Common myeloid progenitor, CD34-positive (primary cell): ENCODE results near the gene FNDC1.

Experiments used
- CTCF ChIA-PET: fragments of 350-600 bp; sonication (Branson Sonifier 250); formaldehyde crosslinking; loops from one replicate; lab custom pipeline; 2021; ENCODE audit warnings: antibody characterized with exemption; lab: Charles Lee
- POLR2A ChIA-PET: fragments of 350-600 bp; sonication (Branson Sonifier 250); formaldehyde crosslinking; loops from one replicate; lab custom pipeline; 2021; ENCODE audit warnings: antibody characterized with exemption; lab: Charles Lee
- DNase-seq, 3 donors: peaks; one replicate each; pipeline versions ENCODE4 v3.0.0 to v3.0.0-alpha.2; 2013
- H3K27ac ChIP-seq, 2 experiments: 1 replicate in 1 of 2; 2 replicates in 1 of 2; pipeline ENCODE4 v1.7.0; 2013; ENCODE audit warnings: inconsistent platforms in 2 of 2, low read length in 2 of 2, mild to moderate bottlenecking in 2 of 2, low read depth in 1 of 2, moderate library complexity in 1 of 2; ENCODE audit not compliant: severe bottlenecking in 2 of 2, insufficient read depth in 1 of 2, poor library complexity in 1 of 2
- H3K27me3 ChIP-seq, 5 experiments: replicated peaks in 2 of 5; 1 replicate in 3 of 5; 2 replicates in 2 of 5; pipeline versions ENCODE4 v1.6.1 to v1.7.0; 2013; ENCODE audit warnings: low read length in 4 of 5, mild to moderate bottlenecking in 2 of 5, moderate library complexity in 2 of 5, inconsistent platforms in 1 of 5; ENCODE audit not compliant: insufficient read depth in 5 of 5, control insufficient read depth in 4 of 5
- H3K36me3 ChIP-seq, 4 experiments: 1 replicate in 2 of 4; 2 replicates in 2 of 4; pipeline versions ENCODE4 v1.6.1 to v1.7.0; 2013; ENCODE audit warnings: low read length in 3 of 4, control low read depth in 1 of 4, mild to moderate bottlenecking in 1 of 4; ENCODE audit not compliant: control insufficient read depth in 4 of 4, insufficient read depth in 4 of 4
- H3K4me1 ChIP-seq, 4 experiments: 1 replicate in 3 of 4; 2 replicates in 1 of 4; pipeline versions ENCODE4 v1.6.1 to v1.7.1; 2013; ENCODE audit warnings: low read length in 3 of 4, mild to moderate bottlenecking in 3 of 4, control low read depth in 1 of 4, inconsistent platforms in 1 of 4, moderate library complexity in 1 of 4; ENCODE audit not compliant: control insufficient read depth in 4 of 4, insufficient read depth in 4 of 4; ENCODE audit errors: control extremely low read depth in 1 of 4
- H3K4me3 ChIP-seq, 7 experiments: 1 replicate in 4 of 7; 2 replicates in 3 of 7; pipeline versions ENCODE4 v1.5.1 to v1.7.0; 2013; ENCODE audit warnings: mild to moderate bottlenecking in 7 of 7, low read length in 6 of 7, moderate library complexity in 6 of 7, inconsistent platforms in 2 of 7, low read depth in 2 of 7, control low read depth in 1 of 7; ENCODE audit not compliant: insufficient read depth in 4 of 7, control insufficient read depth in 1 of 7; ENCODE audit errors: extremely low read depth in 1 of 7
- H3K9me3 ChIP-seq, 5 experiments: 1 replicate in 4 of 5; 2 replicates in 1 of 5; pipeline versions ENCODE4 v1.6.1 to v1.7.1; 2013; ENCODE audit warnings: low read length in 4 of 5, mild to moderate bottlenecking in 2 of 5, inconsistent platforms in 1 of 5, low read depth in 1 of 5, moderate library complexity in 1 of 5; ENCODE audit not compliant: control insufficient read depth in 4 of 5, insufficient read depth in 2 of 5; ENCODE audit errors: control extremely low read depth in 1 of 5
- WGBS: methylation state at CpG from one replicate; pipeline ENCODE4 v1.1.5; 2013; ENCODE audit not compliant: insufficient coverage; 5-methylcytosine and 5-hydroxymethylcytosine counted together

The FNDC1 gene

DNA sequence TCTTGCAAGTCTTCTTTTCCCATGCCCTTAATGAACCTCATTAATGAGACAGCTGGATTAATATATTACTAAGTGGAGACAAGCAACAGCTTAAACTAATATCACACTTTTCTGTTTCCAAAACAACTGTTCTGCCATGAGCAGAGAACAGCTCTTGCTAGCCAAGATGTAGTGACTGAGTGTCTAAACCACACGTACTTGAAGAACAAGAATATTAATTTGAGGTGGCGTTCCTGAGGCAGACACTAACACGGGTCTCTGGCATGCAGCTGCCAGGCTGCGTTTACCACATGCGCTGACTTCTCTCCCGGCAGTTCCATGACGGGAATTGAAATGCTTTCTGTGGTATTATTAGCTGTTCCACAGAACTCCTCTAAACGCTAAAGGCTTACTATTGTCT, 80.6 kb downstream of the FNDC1 start:
- Histone ChIP-seq H3K27ac (no peak overlapping the region), H3K4me1 (peaks cover 0 to 2% (median 0%) of the 10 kb centered on the region in 4 experiments), H3K27me3 (peaks cover 0 to 3% (median 0%) of the 10 kb centered on the region in 5 experiments), H3K36me3 (no peaks in the 10 kb centered on the region), H3K4me3 (no peak overlapping the region), H3K9me3 (no peaks in the 10 kb centered on the region)
- DNase-seq = no peak
- ChIA-PET CTCF (interaction anchor here (0.8 to 4.4 kb wide), 4 partner anchors 9 to 16 kb away, joined by 3 to 17 read pairs (median 6); no protein-coding TSS in a partner anchor), POLR2A (no interaction called here)
- 77% methylated on average over 5 of the region's 8 CpGs for WGBS

DNA sequence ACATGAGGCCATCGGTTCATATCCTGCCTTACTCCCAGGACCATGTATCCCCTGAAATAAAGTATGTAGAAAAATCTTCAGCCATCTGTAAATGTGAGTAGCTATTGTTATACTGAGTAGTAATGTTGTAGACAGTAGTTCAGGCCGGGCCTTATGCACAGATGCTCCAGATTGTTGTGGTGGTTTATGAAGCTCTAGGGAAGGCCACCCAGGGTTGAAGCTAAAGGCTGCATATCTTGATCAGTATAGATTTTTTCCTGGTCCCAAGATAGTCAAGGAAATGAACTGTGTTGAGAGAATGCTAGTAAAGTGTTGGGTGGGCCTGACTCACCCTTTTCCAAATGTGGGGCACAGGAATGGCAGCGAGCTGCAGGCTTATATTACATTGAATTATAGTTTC, 81.4 kb downstream of the FNDC1 start:
- Histone ChIP-seq H3K27me3 (peaks cover 0 to 3% (median 0%) of the 10 kb centered on the region in 5 experiments), H3K9me3 (no peaks in the 10 kb centered on the region), H3K4me1 (peaks cover 0 to 2% (median 0%) of the 10 kb centered on the region in 4 experiments), H3K27ac (no peak overlapping the region), H3K36me3 (no peaks in the 10 kb centered on the region), H3K4me3 (no peak overlapping the region)
- ChIA-PET POLR2A (no interaction called here), CTCF (interaction anchor here (1.3 to 4.4 kb wide), 3 partner anchors 12 to 404 kb away, joined by 3 to 17 read pairs (median 4); no protein-coding TSS in a partner anchor)
- DNase-seq = no peak
- 100% methylated on average over 3 of the region's 3 CpGs for WGBS

DNA sequence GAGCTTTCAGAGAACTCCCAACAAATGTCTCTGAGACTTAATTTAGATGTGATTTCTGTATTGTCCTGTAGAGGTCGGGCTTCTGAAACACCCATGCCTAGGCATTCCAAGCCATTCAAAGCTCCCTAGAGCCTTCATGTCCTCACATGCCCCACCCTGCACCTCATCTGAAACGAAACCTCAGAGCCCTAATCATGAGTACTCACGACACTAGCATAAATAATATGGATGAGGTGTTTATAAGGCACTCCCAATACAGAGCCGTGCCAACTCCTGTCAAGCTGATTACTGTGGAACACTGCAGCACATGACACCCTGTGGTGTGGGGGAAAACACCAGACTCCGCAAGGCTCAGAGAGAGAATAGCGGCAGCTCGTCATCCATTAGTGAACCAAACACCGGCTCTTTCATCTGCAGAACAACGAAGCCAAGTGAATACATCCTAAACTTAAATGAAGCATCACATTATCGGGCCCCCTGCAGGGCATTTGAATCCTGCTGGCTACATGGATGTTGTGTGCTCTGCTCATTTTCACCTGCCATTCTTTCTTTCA, 83.8 kb downstream of the FNDC1 start:
- POLR2A ChIA-PET = no interaction called here
- no peaks in the 10 kb centered on the region for H3K27me3 ChIP-seq
- CTCF ChIA-PET = interaction anchor here (0.6 to 4.4 kb wide), 10 partner anchors 8 to 887 kb away, joined by 3 to 17 read pairs (median 4); no protein-coding TSS in a partner anchor
- no peaks in the 10 kb centered on the region for H3K36me3 ChIP-seq
- H3K4me3 ChIP-seq = peak overlapping the region in 1 of 7 experiments; percentile 47
- peaks cover 0 to 2% (median 0%) of the 10 kb centered on the region in 4 experiments for H3K4me1 ChIP-seq
- DNase-seq = peak; percentile 38 to 68 (median 62)
- WGBS = 57% methylated on average over 6 of the region's 10 CpGs
- H3K27ac ChIP-seq = no peak overlapping the region
- no peaks in the 10 kb centered on the region for H3K9me3 ChIP-seq

DNA sequence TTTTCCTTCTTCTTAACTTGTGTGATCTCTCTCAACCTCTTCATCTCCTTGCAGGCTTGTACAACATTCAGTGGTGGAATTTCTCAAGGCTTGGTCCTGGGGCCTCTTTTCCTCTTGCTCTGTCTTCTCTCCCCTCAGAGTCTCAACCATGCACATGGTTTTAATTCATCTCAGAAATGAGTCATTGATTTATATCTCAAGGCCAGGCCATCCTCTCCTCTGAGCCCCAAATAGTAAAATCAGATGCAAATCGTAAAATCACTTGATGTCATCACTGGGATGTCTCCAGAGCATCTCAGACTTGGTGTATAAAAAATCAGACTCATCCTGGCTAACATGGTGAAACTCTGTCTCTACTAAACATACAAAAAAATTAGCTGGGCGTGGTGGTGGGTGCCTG, 85.0 kb downstream of the FNDC1 start:
- Histone ChIP-seq H3K4me1 (peaks cover 0 to 2% (median 0%) of the 10 kb centered on the region in 4 experiments), H3K36me3 (no peaks in the 10 kb centered on the region), H3K27me3 (peaks cover 0 to 3% (median 0%) of the 10 kb centered on the region in 5 experiments), H3K4me3 (no peak overlapping the region), H3K27ac (no peak overlapping the region), H3K9me3 (no peaks in the 10 kb centered on the region)
- no peak for DNase-seq
- ChIA-PET CTCF (interaction anchor here (0.8 to 1.1 kb wide), 2 partner anchors 12 to 36 kb away, joined by 4 read pairs; no protein-coding TSS in a partner anchor), POLR2A (no interaction called here)
- WGBS = 75% methylated on average over 1 of the region's 2 CpGs

DNA sequence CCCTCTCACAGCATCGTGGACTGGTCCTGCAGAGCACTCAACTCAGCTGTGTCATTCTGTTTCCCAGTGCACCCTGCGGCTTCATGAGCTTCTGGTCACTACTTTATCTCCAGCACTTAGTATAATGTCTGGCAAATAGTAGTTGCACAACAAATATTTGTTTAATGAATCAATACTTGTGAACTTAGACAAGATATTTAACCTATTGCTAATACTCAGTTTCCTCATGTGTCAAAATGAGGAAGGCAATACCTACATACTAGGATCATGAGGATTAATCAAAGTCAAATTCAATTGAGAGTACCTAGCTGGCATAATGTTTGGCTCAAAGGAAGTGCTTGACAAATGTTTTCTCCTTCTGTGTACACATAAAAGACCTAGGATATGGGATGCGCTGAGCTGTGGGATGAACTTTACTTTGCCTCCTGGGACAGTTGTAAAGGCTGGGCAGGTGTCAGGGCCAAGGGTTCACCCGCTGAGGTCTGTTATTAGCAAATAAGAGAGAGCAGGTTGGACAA, 86.3 kb downstream of the FNDC1 start:
- Histone ChIP-seq H3K9me3 (no peaks in the 10 kb centered on the region), H3K4me1 (peaks cover 0 to 2% (median 0%) of the 10 kb centered on the region in 4 experiments), H3K27ac (no peak overlapping the region), H3K4me3 (no peak overlapping the region), H3K27me3 (peaks cover 0 to 3% (median 1%) of the 10 kb centered on the region in 5 experiments), H3K36me3 (no peaks in the 10 kb centered on the region)
- CTCF ChIA-PET = interaction anchor here (0.9 to 1.1 kb wide), 3 partner anchors 14 to 211 kb away, joined by 3 to 4 read pairs (median 4); no protein-coding TSS in a partner anchor
- POLR2A ChIA-PET = no interaction called here
- no peak for DNase-seq
- WGBS = 96% methylated on average over 3 of the region's 4 CpGs

DNA sequence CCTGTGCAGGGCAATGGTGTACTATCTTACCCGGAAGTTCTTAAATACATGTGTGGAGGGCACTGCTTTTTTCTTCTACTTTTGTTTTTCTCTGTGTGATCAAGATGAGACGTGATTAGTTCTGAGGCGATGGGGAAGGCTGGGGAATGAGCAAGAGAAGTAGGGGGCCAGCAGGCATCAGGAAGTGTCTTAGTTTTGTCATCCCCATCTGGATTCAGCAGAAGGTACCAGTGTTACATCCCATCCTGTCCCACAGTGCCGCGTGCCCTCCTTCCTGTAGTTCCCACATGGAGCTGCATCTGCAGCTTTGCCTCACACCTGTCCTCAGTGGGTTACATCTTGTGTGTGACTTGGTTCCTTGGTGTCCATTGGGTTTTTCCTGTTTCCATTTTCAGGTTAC, 86.9 kb downstream of the FNDC1 start:
- Histone ChIP-seq H3K36me3 (no peaks in the 10 kb centered on the region), H3K27ac (no peak overlapping the region), H3K27me3 (peaks cover 0 to 5% (median 2%) of the 10 kb centered on the region in 5 experiments), H3K4me1 (peaks cover 0 to 2% (median 0%) of the 10 kb centered on the region in 4 experiments), H3K9me3 (no peaks in the 10 kb centered on the region), H3K4me3 (no peak overlapping the region)
- ChIA-PET POLR2A (no interaction called here), CTCF (no interaction called here)
- DNase-seq = no peak
- WGBS = 83% methylated on average over 2 of the region's 5 CpGs

DNA sequence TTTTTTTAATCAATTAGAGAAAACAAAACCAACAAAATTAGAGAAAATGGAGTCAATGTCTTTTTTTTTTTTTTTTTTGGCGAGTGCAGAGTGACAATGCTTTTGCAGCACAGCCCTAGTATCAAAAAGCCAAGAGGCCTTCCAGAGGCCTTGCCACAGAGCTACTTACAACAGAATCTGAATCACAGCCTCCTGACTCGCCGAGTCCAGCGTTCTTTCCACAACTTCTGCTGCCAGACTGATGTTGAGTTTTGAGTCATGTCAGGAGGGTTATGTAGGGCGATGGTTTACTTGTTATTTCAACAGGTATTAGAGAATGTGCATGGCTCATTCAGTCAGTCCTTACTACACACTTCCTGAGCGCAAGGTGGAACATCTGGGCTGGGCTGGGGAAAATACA, 88.6 kb downstream of the FNDC1 start:
- H3K4me3 ChIP-seq = no peak overlapping the region
- no peaks in the 10 kb centered on the region for H3K36me3 ChIP-seq
- H3K27ac ChIP-seq = no peak overlapping the region
- H3K27me3 ChIP-seq = peaks cover under 1 to 5% (median 3%) of the 10 kb centered on the region in 5 experiments
- 100% methylated on average over 4 of the region's 6 CpGs for WGBS
- ChIA-PET POLR2A (no interaction called here), CTCF (interaction anchor here (3.0 kb wide), 1 partner anchor 8 kb away, joined by 8 read pairs; no protein-coding TSS in a partner anchor)
- no peak for DNase-seq
- H3K4me1 ChIP-seq = peaks cover 0 to 2% (median 0%) of the 10 kb centered on the region in 4 experiments
- H3K9me3 ChIP-seq = no peaks in the 10 kb centered on the region
